SKM-1 (cell line): Measurements from ENCODE around the gene ADAM10.

Experiments
- DNase-seq: peaks from one replicate; lab custom pipeline; 2025; ENCODE audit not compliant: unreplicated experiment; lab: John Stamatoyannopoulos, UW

Gene ADAM10

DNA sequence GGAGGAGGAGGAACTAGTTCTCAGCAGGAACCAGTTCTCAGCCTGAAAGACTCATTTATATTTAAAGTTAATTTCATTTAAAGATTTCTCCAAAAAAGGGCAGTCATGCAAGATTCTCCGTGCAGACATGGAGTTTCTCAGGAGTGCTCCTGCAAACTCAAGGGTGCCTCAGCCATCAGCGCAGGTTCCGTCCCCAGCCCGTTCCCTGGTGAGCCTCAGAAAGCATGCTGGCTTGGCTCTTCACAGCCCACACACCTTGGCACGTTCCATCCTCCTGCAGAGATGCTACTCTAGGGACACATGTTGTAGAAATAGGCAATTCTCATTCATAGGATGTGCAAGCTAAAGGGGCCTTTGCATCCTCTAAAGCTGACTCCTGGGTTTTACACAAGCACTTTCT is 194.7 kb downstream of the ADAM10 start:
- no peak for DNase-seq

DNA sequence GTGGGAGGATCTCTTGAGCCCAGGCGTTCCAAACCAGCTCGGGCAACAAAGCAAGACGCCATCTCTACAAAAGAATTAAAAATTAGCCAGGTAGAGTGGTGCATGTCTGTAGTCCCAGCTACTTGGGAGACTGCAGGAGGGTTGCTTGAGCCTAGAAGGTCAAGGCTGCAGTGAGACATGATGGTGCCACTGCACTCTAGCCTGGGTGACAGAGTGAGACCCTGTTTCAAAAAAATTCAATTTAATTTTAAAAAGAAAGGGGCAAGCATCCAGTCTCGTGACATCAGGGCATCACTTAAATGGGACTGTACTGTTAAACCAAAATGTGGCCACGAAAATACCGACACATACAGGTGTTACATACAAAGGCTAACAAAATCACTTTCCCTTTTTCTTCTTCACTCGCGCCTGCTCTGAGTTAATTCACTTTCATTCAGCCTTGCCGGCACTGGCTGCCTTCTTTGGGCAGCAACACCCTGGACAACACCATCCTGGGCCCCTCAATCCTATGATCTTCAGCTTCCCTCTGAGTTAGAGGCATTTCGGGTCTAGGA is 196.1 kb downstream of the ADAM10 start:
- no peak for DNase-seq

DNA sequence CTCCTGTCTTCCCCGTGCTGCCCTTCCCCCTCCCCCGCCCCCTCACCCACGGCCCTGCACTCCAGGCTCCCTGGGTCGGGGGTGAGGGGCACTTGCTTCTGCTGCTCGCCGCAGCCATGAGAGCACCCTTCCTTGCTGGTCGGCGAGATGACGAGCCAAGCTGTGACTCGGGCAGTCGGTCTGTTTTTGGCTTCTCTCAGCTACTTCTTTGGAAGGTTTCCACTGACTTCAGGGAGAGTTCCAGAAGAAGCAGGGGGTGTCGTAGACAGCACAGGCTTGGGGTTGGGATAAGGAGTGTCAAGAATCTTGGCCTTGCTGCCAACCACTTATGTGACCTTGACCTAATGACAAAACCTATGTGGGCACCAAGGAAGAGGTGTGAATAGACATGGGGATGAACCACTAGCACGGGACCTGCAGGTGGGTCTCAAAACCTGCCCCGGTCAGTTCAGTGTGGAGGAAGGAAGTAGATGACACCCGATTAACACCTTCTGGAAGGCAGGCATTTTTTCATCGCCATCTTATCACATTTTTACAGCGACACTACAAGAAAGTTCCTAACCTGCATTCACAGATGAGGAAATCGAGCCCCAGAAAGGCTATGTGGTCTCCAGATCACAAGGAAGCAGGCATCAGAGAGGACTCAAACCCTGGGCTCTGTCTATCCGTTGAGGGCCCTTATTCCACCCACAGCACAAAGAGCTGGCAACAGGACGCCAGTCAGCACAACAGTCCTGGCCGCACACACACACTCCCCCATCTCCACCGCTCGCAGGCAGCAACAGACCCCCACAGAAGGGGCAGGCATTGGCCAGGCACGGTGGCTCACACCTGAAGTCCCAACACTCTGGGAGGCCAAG is 196.8 kb downstream of the ADAM10 start:
- no peak for DNase-seq

DNA sequence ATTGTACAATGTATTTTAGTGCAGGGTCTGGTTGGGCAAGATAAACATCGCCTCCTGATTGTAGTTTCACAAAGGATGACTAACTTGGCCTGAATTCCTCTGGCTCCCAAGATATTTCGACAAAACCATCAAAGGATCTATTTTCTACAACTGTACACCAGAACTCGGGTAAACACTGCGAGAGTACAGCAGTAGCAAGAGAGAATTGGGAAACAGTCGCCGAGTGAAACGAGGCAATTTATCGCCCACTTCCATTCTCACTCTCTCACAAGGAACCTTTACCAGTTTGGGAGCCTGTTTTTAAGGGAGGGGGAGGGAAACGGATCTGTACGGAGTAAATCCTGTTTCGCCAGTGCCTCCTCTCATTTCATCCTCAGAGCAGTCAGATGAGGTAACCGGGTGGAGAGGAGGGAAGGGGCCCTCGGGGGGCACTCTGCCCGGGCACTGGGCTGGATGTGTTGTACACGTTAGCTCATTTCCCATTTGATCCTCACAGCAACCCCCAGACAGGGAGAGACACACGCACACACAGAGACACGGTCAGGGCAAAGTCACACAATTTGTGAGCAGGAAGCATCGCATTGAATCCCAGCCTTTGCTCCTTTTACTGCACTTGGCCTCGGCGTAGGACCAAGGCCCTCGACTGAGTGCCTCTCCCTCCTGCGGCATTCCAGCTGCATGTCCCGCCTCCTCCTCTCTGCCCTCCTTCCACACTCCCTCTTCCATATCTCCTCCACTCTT is 197.6 kb downstream of the ADAM10 start:
- peak; percentile 52 for DNase-seq

DNA sequence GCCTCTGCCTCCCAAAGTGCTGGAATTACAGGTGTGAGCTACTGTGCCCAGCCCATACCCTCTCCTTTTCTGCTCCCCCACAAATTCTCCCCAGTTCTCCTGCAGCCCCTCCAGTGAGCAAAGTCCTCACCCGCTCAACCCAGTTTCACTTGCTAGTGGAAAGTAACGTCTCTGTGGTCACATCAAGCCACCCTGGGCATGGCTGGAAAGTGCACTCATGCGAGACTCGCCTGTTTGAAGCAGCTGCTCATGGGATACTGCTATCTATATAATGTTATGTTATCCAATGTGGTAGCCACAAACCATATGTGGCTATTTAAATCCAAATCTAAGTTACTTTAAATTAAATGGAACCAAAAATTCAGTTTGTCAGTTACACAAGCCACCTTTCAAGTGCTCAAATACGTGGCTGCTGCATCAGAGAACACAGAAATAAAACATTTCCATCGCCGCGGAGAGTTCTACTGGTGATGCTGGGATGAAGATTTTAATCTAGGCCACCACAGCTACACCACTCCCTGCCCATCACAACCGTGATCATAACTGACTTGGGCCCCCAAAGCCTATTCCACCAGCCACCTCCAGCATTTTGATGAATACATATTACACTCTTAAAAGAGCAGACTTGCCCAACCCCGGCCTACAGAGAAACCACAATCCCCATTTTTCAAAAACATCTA is 198.3 kb downstream of the ADAM10 start:
- no peak for DNase-seq

DNA sequence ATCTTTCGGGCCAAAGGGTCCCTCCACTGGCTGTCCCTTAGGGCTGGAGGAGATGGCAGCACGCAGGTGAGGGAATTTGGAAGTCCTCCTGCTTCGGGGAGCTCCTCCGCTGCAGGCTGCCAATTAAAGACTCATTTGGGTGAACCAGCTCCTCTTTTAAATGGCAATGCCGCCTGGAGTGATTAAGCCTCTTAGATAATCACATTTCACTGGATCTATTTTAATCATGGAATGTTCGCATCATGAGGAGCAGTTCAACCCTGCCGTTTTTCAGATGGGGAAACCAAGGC is 199.8 kb downstream of the ADAM10 start:
- no peak for DNase-seq

DNA sequence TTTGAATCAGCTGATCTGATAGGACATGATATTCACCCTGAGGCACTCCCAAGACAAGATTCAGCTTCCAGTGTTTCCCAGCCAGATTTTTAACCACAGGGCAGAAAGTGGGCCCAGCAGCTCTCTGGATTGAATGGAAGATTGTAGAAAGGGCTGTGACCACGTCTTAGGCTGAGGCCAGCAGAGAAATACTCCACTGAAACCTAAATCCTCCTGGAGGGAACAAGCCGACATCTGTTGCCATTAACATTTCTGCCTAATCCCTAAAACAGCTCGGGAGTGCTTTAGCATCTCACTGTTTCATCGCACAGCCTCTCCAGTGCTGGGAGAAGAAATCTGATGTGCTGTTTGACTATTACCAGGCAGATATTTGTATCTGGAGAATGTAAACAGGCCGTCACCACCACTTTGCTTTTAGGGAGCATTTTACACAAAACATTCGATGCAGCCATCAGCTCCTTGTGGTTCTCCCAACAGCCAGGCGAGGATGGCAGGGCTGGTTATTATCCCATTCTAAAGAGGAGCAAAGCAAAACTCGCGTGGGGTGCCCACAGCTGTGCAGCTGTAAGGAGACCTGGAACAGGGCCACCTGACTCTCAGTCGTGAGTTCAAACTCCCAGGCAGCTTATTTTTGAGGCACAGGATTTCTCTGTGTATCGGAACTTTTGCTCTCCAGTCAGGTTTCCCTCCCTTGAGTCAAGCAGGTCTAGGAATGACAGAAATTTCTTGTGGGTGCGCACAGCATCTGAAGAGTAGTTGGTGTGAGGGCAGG is 200.3 kb downstream of the ADAM10 start:
- no peak for DNase-seq

DNA sequence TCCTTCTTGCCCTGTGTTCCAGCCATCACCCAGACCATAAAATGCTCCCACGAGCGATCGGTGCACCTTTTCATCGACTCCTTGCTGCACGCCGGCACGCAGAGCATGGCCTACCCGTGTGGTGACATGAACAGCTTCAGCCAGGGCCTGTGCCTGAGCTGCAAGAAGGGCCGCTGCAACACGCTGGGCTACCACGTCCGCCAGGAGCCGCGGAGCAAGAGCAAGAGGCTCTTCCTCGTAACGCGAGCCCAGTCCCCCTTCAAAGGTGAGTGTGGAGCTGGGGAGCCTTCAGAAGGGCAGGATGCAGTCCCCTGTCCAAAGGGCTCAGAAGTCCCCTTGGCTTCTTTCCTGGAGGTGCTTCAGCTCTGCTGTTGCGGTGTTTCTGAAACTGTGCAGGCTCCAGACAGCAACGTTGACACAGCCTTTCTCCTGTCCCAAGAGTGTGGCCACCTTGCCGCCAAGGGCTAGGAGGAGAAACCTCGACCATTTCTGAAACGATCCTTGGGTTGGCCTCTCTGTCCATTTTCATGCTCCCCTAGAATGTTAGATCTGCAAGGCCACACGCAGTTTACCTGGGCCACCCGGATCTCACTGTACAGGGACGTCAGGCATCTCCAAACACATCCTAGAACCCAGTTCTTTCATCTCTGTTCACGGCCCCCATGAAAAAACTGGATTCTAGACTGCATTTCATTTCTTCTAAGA is 201.0 kb downstream of the ADAM10 start:
- no peak for DNase-seq

DNA sequence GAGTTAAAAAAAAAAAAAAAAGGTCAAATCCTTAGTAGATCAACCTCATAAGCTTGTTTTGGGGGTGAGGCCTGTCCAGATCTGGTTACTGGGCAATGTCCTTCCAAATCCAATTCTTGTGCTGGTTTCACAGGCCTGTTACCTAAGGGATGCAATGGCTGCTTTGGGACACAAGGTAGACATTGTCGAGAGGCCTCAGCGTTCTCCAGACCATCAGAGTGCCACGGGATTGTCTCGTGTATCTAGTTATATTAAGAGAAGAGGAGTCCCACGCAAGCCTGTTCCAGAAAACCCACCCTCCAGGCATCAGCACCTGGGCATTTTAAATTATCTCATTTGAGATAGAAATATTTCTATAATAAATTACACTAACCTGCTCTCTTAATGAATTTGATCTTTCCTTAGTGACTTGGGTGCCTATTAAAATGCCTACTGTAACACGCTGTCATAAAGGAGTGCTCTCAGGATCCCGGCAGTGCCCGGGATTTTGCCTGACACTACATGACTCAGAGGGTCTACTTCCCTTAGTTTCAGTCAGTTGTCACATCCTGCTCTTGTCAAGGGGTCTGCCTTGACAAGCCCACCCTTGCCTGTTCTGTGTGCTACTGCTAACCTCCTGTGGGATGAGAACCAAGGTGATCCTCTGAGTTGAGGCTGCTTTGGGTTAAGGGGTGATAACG is 201.7 kb downstream of the ADAM10 start:
- no peak for DNase-seq

DNA sequence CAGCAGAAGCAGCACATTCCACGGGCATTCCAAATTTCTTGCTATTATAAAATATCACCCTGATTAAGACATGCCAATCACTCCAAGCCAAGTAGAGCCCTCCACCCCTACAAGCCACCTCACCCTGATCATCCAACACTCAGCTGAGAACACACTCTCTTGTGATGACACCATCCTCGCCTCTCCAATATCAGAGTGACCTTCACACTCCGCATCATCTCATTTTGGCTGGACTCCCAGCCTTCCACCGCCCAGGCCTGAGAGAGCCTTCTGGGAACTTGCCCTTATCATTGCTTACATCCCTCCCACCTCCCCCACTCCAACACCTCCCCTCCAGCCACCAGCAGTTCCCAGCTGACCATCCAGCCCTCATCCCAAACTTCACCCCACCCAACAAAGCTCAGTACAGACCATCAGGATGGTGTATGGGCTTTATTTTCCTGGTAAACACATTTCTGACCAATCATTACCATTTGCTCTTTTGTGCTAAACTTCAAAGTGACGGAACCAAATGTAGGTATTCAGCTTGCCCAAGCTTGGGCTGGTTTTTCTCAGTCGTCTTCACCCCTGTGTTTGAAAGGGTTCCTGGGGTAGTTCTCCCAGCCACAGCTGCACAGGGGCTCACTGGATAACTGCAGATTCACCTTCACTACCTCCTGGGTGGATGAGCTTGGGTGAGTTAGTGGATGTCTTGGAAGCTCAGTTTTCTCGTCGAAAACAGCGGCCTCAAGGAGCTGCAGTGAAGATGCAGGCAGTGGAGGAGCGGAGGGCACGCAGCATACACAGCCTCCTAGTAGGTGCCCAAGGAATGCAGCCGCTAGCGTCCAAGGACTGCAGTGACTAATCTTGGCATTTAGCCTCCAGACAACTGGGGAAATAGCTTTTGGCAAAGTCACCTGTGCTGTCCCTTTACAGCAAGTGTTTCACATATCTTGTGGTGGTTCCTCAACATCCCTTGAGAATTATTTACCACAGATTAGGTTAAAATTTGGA is 202.6 kb downstream of the ADAM10 start:
- no peak for DNase-seq

DNA sequence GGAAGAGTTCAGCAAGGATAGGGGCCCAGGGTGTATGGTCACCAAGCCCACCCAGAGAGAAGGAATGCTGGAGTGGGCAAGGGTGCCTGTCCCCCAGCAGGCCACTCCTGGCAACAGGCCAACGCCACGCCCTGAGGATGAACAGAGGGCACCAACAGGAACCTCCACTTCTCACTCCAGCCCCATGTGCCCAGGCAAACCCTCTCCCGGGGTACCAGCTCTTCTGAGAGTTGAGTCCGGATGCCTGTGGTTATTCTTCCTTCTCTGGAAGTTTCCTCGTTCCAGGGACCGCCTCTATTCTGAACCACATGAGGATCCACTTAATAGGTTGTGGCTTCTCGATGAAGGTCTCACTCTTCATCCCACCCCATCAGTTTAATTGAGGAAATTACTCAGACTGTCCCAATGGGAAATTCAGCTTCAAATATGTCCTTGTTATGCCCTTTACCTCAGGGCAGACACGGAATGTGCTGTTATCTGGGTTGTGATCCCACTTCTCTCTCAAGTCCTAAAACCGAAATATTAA is 203.4 kb downstream of the ADAM10 start:
- no peak for DNase-seq

DNA sequence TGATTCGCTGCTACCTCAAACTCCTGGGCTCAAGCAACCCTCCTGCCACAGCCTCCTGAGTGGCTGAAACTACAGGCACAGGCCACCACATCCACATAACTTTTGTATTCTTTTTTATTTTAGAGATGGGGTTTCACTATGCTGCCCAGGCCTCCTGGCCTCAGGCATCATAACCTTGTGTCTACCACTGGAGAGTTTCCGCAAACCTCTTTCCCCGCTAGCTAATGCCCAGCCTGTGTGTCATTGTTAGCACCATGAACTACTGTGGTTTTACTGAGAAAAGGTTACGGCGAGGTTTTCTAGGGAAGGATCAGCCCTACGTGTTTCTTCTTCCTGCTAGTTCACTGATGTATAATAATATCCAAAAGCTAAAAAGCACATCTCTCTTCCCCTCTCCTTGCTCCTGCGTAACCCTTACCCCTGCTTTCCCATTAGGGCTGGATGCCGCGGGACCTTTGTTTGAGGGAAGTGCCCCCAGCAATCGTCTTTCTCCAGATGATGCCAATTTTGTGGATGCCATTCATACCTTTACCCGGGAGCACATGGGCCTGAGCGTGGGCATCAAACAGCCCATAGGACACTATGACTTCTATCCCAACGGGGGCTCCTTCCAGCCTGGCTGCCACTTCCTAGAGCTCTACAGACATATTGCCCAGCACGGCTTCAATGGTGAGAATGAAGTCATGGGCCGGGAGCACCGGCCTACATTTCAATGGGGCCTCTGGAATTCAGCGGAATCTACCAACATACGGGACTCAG is 204.0 kb downstream of the ADAM10 start:
- DNase-seq, result no peak

DNA sequence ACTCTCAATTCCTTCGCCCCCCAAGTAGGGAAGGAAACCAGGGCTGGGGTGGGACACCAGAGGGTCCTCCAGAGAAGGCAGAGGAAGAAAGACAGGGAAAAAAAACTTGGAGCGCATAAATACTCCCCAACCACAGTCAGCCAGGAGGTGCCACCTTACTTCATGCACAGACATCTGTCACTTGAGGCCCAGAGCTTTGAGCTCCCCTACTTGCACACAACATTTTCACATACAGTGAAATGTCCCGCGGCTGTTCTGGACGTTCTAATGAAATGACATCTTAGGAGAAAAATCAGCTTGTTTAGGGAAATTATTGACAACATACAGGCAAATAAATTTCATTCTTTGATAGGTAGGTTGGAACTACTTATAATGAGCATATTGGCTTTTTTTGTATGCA is 204.8 kb downstream of the ADAM10 start:
- DNase-seq, result no peak

DNA sequence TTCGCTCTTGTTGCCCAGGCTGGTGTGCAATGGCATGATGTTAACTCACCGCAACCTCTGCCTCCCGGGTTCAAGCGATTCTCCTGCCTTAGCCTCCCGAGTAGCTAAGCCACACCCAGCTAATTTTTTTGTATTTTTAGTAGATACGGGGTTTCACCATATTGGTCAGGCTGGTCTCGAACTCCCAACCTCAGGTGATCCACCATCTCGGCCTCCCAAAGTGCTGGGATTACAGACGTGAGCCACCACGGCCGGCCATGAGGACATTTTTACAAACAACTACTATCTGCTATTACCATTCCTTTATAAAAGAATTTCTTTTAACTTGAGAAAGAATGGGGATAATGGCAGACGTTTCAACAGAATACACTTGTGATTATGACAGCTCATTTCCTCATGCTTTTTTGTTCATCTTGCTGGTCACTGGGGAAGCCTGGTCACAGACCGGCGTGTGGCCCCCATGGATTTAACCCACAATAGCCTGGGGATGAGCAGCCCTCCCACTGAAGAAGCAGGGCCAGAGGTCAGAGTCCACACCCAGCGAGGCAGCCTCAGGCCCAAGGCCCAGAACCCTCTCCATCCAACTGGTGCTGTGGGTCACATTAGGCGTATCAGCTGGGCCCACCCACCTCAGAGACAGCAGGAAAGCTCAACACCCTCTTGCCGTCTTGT is 205.7 kb downstream of the ADAM10 start:
- no peak for DNase-seq

DNA sequence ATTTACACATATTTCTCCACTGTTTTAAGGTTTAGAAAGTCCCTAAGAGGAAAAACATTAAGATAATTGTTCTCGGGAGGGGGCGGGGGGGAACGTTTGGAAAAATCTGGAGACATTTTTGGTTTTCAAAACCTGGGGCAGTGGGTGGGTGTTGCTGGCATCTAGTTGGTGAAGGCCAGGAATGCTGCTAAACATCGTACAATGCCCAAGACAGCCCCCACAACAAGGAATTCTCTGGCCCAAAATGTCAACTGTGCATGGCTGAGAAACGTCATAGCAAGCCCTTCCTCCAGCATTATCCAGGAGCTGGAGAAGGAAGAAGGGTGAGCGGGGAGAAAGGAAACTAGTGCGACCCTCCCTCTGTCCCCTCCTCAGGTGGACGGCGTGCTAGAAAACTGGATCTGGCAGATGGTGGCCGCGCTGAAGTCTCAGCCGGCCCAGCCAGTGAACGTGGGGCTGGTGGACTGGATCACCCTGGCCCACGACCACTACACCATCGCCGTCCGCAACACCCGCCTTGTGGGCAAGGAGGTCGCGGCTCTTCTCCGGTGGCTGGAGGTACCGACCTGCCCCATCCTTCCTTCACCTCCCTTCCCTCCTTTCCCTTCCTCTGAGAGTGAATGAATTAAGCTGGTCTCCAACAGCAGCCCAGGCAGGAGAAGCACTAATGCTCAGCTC is 208.0 kb downstream of the ADAM10 start:
- DNase-seq, result no peak

DNA sequence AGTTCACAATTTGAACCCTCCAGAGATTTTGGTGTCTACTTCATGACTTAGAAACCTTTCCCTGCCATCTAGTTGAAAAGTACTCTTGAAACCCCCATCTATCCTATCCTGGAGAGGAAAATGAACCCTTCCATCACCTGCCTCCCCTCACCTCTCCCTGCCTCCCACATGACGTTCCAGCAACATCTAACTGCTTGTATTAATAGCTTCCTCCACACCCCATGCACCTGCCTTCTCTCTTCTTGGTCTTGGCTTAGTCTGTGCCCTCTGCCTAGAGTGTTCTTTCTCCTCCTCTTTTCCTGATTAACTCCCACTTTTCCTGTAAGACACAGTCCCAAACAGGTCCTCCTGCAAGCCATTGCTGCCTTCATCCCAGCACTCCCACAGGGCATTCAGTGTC is 210.0 kb downstream of the ADAM10 start:
- DNase-seq, result no peak

DNA sequence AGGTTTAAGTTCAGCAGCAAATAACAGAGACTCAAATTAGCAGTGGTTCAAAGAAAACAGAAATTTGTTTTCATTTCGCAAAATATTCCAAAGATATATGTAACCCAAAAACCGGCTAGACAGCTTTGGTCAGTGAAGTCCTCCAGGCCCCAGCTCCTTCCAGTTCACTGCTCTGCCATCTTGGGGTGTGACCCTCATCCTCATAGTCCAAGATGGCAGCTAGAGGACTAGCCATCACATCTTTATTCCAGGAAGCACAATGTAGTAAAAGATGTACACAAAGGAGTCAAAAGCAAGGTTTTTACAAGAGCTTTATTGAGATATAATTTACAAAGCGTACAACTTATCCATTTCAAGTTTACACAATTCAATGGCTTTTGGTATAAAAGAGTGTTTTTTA is 210.6 kb downstream of the ADAM10 start:
- no peak for DNase-seq
